SK-N-SH treated with all-trans-retinoic acid at 6 μM for 48 hours (cell line): ENCODE data around the gene PDIA5.

Experiments used
- ARNTL ChIP-seq: fragments of 450-650 bp; formaldehyde crosslinking; IDR thresholded peaks from 2 replicates; pipeline ENCODE4 v1.5.0; 2020; ENCODE audit warnings: low read depth, mild to moderate bottlenecking, moderate library complexity, borderline replicate concordance
- BACH2 ChIP-seq: fragments of 250-450 bp; sonication (Bioruptor Pico); IDR thresholded peaks from 2 replicates; pipeline ENCODE4 v1.9.0; 2021; ENCODE audit warnings: mild to moderate bottlenecking, borderline replicate concordance
- CREB5 ChIP-seq: fragments of 250-450 bp; sonication (Bioruptor Pico); IDR thresholded peaks from 2 replicates; pipeline ENCODE4 v1.5.1; 2020; ENCODE audit warnings: low read depth, mild to moderate bottlenecking, moderate library complexity
- CSDC2 ChIP-seq: fragments of 250-450 bp; sonication (Bioruptor Pico); IDR thresholded peaks from 2 replicates; pipeline ENCODE4 v1.5.0; 2020; ENCODE audit warnings: mild to moderate bottlenecking, moderate library complexity
- ESRRG ChIP-seq: fragments of 250-450 bp; sonication (Bioruptor Pico); IDR thresholded peaks from 2 replicates; pipeline ENCODE4 v1.6.1; 2021; ENCODE audit warnings: mild to moderate bottlenecking
- GLIS3 ChIP-seq: fragments of 250-450 bp; sonication (Bioruptor Pico); IDR thresholded peaks from 2 replicates; pipeline ENCODE4 v1.5.0; 2020; ENCODE audit warnings: mild to moderate bottlenecking, moderate library complexity
- ISL1 ChIP-seq: fragments of 250-450 bp; sonication (Bioruptor Pico); IDR thresholded peaks from 2 replicates; pipeline ENCODE4 v2.1.2; 2022; ENCODE audit warnings: mild to moderate bottlenecking, moderate library complexity
- PATZ1 ChIP-seq: fragments of 250-450 bp; sonication (Bioruptor Pico); IDR thresholded peaks from 2 replicates; pipeline ENCODE4 v1.8.0; 2020; ENCODE audit warnings: mild to moderate bottlenecking, moderate library complexity, borderline replicate concordance
- RARB ChIP-seq: fragments of 250-450 bp; sonication (Bioruptor Pico); IDR thresholded peaks from 2 replicates; pipeline ENCODE4 v1.8.0; 2021; ENCODE audit warnings: mild to moderate bottlenecking, moderate library complexity
- SNAI2 ChIP-seq: fragments of 250-450 bp; sonication (Bioruptor Pico); IDR thresholded peaks from 2 replicates; pipeline ENCODE4 v1.5.0; 2020; ENCODE audit warnings: mild to moderate bottlenecking, moderate library complexity
- TOX ChIP-seq: fragments of 250-450 bp; sonication (Bioruptor Pico); IDR thresholded peaks from 2 replicates; pipeline ENCODE4 v1.8.0; 2021; ENCODE audit warnings: mild to moderate bottlenecking, moderate library complexity, borderline replicate concordance
- ZFP3 ChIP-seq: fragments of 250-450 bp; sonication (Bioruptor Pico); IDR thresholded peaks from 2 replicates; pipeline ENCODE4 v1.5.0; 2020; ENCODE audit warnings: mild to moderate bottlenecking, moderate library complexity
- ZNF565 ChIP-seq: fragments of 450-650 bp; formaldehyde crosslinking; conservative IDR thresholded peaks from 2 replicates; pipeline ENCODE4 v1.5.0; 2020; ENCODE audit warnings: low read depth, mild to moderate bottlenecking, moderate library complexity
- ZNF8 ChIP-seq: fragments of 450-650 bp; formaldehyde crosslinking; IDR thresholded peaks from 2 replicates; pipeline ENCODE4 v1.5.0; 2020; ENCODE audit warnings: mild to moderate bottlenecking, moderate library complexity

- TF ChIP-seq ARNTL (CRISPR knock-in tag): no peak
- TF ChIP-seq PATZ1 (CRISPR knock-in tag): no peak
- TF ChIP-seq ZFP3: no peak
- no peak for TF ChIP-seq BACH2 (CRISPR knock-in tag)
- no peak for TF ChIP-seq GLIS3 (CRISPR knock-in tag)
- TF ChIP-seq ZNF565: no peak
- no peak for TF ChIP-seq ZNF8
- TF ChIP-seq ISL1 (CRISPR knock-in tag): no peak
- TF ChIP-seq CSDC2: no peak
- no peak for TF ChIP-seq CREB5 (CRISPR knock-in tag)
- no peak for TF ChIP-seq SNAI2 (CRISPR knock-in tag)
- no peak for TF ChIP-seq TOX
- no peak for TF ChIP-seq ESRRG (CRISPR knock-in tag)
- no peak for TF ChIP-seq RARB (CRISPR knock-in tag)
Measured at GRCh38 chr3:123054109-123054778, 12.6 kb upstream of the PDIA5 start.
